Psoas muscle (tissue), 8 donors: ENCODE results near the gene PKD1L1. TPM values are rescaled to one million over a fixed set of nuclear protein-coding genes. Genes with fewer than 3 reads are reported as not detected.

Experiments
- ATAC-seq, 4 donors: fragments of 200-7000 bp; cut with Tn5 transposase; one replicate each; pipeline ENCODE4 v1.9.1; 2020; ENCODE audit warnings: moderate library complexity in 3 of 4, mild to moderate bottlenecking in 2 of 4
- DNase-seq, 2 donors: peaks; one replicate each; pipeline ENCODE4 v3.0.0-alpha.2; 2020
- H3K27ac ChIP-seq: fragments of 200-600 bp; one replicate; pipeline ENCODE4 v1.8.0; 2022
- H3K27me3 ChIP-seq, 3 donors: fragments of 200-600 bp in 1 of 3; one replicate each; pipeline versions ENCODE4 v1.6.1 to v1.8.0; 2013 to 2022; ENCODE audit warnings: low read length in 2 of 3, mild to moderate bottlenecking in 2 of 3, moderate library complexity in 1 of 3; ENCODE audit not compliant: insufficient read depth in 3 of 3
- H3K36me3 ChIP-seq, 2 donors: fragments of 200-600 bp in 1 of 2; one replicate each; pipeline versions ENCODE4 v1.6.1 to v1.8.0; 2013 to 2022; ENCODE audit warnings: low read depth in 1 of 2, mild to moderate bottlenecking in 1 of 2, moderate library complexity in 1 of 2; ENCODE audit not compliant: insufficient read depth in 1 of 2
- H3K4me1 ChIP-seq: fragments of 200-600 bp; one replicate; pipeline ENCODE4 v1.8.0; 2022
- H3K4me3 ChIP-seq: fragments of 200-600 bp; one replicate; pipeline ENCODE4 v1.8.0; 2022; ENCODE audit warnings: mild to moderate bottlenecking
- H3K9me3 ChIP-seq: fragments of 200-600 bp; one replicate; pipeline ENCODE4 v1.8.0; 2022
- WGBS, 3 donors: extraction: QIAGEN DNeasy Blood & Tissue Kit; methylation state at CpG; one replicate each; pipeline versions ENCODE4 v1.1.6 to v1.1.7; 2013; 5-methylcytosine and 5-hydroxymethylcytosine counted together
- intact Hi-C, 2 donors: fragments of 100-400 bp; cut with DNase I; formaldehyde crosslinking; loops; one replicate each; pipeline versions ENCODE4 v1.11.0 to v1.14.2; 2022
- polyA plus RNA-seq, 3 donors: library from polyadenylated mRNA; stranded (reverse); fragments of 200-250 nt; gene quantifications; one replicate each; pipeline ENCODE4 v1.2.3, GENCODE V29; 2013
- total RNA-seq, 4 donors: library from RNA; stranded (reverse); fragmentation: NEBNext Ultra II Directional in 2 of 4; extraction: Animal tissue kit (Norgen Biotek cat#: 25700) in 2 of 4; gene quantifications; one replicate each; pipeline versions ENCODE4 v1.2.1 to v1.2.4, GENCODE V29; 2021 to 2023
- TF ChIP-seq, protein P1 (sequence below): fragments of 200-600 bp; IDR thresholded peaks from one replicate; pipeline ENCODE4 v1.8.0; 2022; ENCODE audit warnings: antibody characterized with exemption
- donor health status: healthy with polysubstance abuse.
- donor health status: DM: no; HTN: no; CAD: no; lungs with moderate emphysema.
- donor health status: Bipolar disorder and iron deficiency.
- donor health status: healthy.
- donor health status: DM: yes; HTN: yes; CAD: no.
- donor health status: DM: no; HTN: no; CAD: no.
- donor health status: DM: no; HTN: no; CAD: no.
- donor health status: DM: yes; HTN: yes; CAD: no.

PKD1L1 gene
- total and polyA plus RNA-seq, 7 donors, result 0.56 to 1.4 (median 0.79) TPM

DNA sequence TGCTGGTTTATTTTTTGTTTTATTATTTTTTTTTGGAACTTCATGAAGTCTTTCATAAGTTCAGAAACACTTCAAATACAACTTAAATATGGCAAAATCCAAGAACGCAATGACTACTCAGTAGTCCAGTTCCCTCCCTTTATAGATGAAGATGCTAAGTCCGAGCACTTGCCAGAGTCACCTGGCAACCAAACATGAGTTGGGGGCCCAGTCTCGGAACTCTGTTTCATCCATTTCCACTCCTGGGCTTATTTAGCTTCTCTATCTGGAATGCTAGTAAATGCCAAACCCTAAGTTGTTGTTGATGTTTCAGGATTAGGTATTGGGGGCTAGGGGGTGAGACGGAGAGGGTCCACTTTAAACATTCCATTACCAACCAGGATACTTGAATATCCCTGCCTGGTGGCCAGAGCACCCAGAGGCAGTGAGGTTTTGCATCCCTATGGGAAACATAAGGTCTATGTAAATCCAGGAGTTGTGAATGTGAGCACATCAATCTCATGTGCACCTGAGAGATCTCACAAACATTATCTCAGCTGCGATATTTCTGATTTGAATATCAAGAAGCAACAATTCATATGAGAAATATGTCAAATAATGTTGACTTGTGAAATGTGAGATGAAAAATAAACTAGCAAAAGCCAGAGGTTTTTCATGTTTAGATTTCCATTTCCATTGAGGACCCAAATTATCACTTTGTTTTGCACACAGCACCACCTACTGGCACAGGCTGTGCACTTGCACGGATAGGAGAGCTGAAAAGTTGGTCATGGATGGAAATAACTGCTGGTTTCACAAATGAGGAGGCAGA is 129.3 kb downstream of the PKD1L1 start:
- peak; percentile 56 to 75 for DNase-seq

DNA sequence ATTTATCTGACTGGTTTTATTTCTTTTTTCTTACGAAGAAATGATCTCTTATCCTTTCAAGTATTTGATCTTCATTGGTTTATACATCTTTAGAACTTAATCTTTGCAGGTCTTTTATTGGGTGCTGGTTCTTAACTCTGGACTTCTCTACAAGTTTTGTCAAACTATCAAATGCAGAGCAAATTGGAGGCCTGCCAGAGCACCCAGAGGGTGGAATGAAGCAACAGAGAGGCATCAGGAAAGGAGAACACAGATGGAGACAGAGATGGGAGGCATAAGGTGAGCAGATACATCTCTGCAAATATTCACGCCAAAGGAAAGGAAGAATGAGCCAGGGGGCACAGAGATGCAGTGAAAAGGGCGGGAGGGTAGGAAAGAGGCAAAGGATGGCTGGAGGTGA is 130.3 kb downstream of the PKD1L1 start:
- ATAC-seq, result no peak

More for the DNA sequence above, 129.3 kb downstream of the PKD1L1 start:
- Histone ChIP-seq H3K27ac (no peak overlapping the region), H3K4me1 (no peaks in the 10 kb centered on the region), H3K4me3 (no peak overlapping the region), H3K36me3 (peaks cover 0 to 9% of the 10 kb centered on the region in 2 donors), H3K27me3 (no peaks in the 10 kb centered on the region), H3K9me3 (no peaks in the 10 kb centered on the region)
- WGBS, 3 donors, result 53 to 59% (median 57%) methylated on average over 6 of the region's 6 CpGs
- ATAC-seq, result peak; percentile 70 to 91 (median 78)
- TF ChIP-seq, protein P1, sequence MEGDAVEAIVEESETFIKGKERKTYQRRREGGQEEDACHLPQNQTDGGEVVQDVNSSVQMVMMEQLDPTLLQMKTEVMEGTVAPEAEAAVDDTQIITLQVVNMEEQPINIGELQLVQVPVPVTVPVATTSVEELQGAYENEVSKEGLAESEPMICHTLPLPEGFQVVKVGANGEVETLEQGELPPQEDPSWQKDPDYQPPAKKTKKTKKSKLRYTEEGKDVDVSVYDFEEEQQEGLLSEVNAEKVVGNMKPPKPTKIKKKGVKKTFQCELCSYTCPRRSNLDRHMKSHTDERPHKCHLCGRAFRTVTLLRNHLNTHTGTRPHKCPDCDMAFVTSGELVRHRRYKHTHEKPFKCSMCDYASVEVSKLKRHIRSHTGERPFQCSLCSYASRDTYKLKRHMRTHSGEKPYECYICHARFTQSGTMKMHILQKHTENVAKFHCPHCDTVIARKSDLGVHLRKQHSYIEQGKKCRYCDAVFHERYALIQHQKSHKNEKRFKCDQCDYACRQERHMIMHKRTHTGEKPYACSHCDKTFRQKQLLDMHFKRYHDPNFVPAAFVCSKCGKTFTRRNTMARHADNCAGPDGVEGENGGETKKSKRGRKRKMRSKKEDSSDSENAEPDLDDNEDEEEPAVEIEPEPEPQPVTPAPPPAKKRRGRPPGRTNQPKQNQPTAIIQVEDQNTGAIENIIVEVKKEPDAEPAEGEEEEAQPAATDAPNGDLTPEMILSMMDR, result peak; percentile 97
- intact Hi-C loops, result loop anchor here (2.0 to 10.0 kb wide), 5 partner anchors 234 to 552 kb away; partner anchors contain the start of gene TNS3 (in 1 of the 2)

DNA sequence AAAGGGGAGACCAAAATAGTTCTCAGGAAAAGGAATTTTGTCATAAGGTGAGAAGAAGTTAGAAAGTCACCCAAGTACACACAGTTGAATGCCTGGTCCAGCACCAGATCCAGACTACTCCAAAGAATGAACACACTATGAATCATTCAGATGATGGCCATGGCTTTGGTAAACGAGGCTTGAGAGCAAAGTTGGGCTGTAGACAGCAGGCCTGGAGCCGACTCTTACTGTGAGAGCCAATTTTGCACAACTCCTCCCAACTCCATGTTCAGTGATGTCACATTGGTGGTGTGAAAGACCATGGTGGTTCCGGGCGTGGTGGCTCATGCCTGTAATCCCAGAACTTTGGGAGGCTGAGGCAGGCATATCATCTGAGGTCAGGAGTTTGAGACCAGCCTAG is 131.6 kb downstream of the PKD1L1 start:
- H3K9me3 ChIP-seq, result no peaks in the 10 kb centered on the region
- TF ChIP-seq, protein P1, result no peak
- H3K27ac ChIP-seq, result no peak overlapping the region
- DNase-seq (peak in 1 of 2 donors; percentile 40), ATAC-seq (peak in 3 of 4 donors; percentile 30 to 43 (median 42))
- no peaks in the 10 kb centered on the region for H3K27me3 ChIP-seq
- no peak overlapping the region for H3K4me3 ChIP-seq
- 60 to 76% (median 60%) methylated on average over 4 of the region's 4 CpGs for WGBS, 3 donors
- peaks cover 0 to 9% of the 10 kb centered on the region in 2 donors for H3K36me3 ChIP-seq
- intact Hi-C loops, result loop anchor here (5.0 to 10.0 kb wide), 4 partner anchors 232 to 549 kb away; partner anchors contain the start of gene TNS3 (in 1 of the 2)
- no peaks in the 10 kb centered on the region for H3K4me1 ChIP-seq

More for the DNA sequence above, 130.3 kb downstream of the PKD1L1 start:
- intact Hi-C loops, result loop anchor here (2.0 to 10.0 kb wide), 5 partner anchors 233 to 551 kb away; partner anchors contain the start of gene TNS3 (in 1 of the 2)
- Histone ChIP-seq H3K4me1 (no peaks in the 10 kb centered on the region), H3K27ac (no peak overlapping the region), H3K27me3 (no peaks in the 10 kb centered on the region), H3K4me3 (no peak overlapping the region), H3K9me3 (no peaks in the 10 kb centered on the region), H3K36me3 (peaks cover 0 to 9% of the 10 kb centered on the region in 2 donors)
- TF ChIP-seq, protein P1, result no peak
- WGBS, 3 donors, result 92 to 96% (median 95%) methylated on average over 3 of the region's 3 CpGs
- no peak for DNase-seq

DNA sequence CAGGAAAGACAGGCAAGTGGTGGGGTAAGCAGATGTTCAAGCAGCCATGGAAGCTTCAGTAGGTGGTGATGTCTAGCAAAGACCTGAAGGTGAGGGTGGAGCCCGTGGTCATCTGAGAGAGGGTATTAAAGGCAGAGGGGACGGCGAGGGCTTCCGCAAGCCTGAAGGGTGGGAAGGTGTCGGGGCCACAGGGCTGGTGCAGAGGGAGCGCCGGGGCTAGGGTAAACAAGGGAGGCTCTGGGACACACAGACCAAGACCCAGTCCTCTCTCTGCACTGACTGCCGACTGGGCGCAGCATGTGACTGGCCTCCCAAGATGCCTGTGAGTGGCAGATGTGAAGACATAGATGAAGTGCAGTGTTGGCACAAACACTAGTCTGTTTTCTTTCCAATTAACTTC is 132.4 kb downstream of the PKD1L1 start:
- H3K36me3 ChIP-seq, result peaks cover 0 to 9% of the 10 kb centered on the region in 2 donors
- no peak overlapping the region for H3K4me3 ChIP-seq
- no peak for DNase-seq
- no peaks in the 10 kb centered on the region for H3K4me1 ChIP-seq
- TF ChIP-seq, protein P1, result no peak
- H3K9me3 ChIP-seq, result no peaks in the 10 kb centered on the region
- ATAC-seq, result no peak
- H3K27me3 ChIP-seq, result no peaks in the 10 kb centered on the region
- intact Hi-C loops, result loop anchor here (5.0 to 10.0 kb wide), 4 partner anchors 231 to 549 kb away; partner anchors contain the start of gene TNS3 (in 1 of the 2)
- no peak overlapping the region for H3K27ac ChIP-seq
- 92 to 95% (median 94%) methylated on average over 9 of the region's 9 CpGs for WGBS, 3 donors
